ENCODE data around the gene COMMD4. TPM values are rescaled to one million over a fixed set of nuclear protein-coding genes. Genes with fewer than 3 reads are reported as not detected.

The COMMD4 gene
- total RNA-seq, 2 experiments from 2014 or later, result 67.1 to 72.3 TPM

DNA sequence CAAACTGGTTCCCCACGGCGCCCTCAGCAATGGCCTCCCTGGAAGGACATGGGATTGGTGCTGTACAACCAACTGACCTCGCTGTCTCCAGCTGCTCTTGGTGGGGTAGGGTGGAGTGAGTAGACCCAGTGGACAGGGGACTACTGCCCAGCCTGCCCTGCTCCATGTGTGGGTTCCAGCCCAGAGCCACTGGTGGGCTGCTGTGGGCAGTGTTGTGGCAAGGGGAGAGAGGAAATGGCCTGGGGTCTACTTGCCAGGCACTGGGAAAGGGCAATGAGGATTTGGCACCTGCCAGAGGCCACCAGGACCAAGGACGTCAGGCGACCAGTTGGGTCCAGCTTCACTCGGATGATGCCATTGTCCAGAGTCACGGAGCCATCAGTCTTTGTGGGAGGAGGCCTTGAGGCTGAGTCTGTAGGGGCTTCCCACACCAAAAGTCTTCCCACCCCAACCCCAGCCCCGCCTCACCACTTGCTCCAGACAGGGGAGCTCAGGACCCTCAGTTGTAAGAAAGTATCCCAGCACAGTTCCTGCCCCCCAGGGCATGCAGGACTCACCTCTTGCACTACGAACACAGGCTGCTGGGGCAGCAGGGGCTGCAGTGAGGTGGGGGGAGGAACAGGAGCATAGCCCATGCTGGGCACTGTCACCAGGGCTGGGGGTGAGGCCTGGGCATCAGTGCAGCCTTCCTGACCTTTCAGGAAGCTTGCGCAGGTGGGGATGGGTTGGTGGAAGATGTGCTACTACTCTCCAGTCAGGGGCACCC, 23.1 kb downstream of the COMMD4 start:
- H3K27me3 Mint-ChIP-seq, result no peaks in the 10 kb centered on the region
- TF ChIP-seq, protein P1, sequence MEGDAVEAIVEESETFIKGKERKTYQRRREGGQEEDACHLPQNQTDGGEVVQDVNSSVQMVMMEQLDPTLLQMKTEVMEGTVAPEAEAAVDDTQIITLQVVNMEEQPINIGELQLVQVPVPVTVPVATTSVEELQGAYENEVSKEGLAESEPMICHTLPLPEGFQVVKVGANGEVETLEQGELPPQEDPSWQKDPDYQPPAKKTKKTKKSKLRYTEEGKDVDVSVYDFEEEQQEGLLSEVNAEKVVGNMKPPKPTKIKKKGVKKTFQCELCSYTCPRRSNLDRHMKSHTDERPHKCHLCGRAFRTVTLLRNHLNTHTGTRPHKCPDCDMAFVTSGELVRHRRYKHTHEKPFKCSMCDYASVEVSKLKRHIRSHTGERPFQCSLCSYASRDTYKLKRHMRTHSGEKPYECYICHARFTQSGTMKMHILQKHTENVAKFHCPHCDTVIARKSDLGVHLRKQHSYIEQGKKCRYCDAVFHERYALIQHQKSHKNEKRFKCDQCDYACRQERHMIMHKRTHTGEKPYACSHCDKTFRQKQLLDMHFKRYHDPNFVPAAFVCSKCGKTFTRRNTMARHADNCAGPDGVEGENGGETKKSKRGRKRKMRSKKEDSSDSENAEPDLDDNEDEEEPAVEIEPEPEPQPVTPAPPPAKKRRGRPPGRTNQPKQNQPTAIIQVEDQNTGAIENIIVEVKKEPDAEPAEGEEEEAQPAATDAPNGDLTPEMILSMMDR (IDR thresholded peaks at IDR 0.05), result no peak
- no peak overlapping the region for H3K27ac Mint-ChIP-seq
- no peaks in the 10 kb centered on the region for H3K4me1 Mint-ChIP-seq (ENCODE audit: low read depth)
- no peak overlapping the region for H3K4me3 Mint-ChIP-seq
- ChIA-PET POLR2A (interaction anchor here (1.8 to 2.5 kb wide), 4 partner anchors 9 to 13 kb away, joined by 7 to 10 read pairs (median 8); partner anchors contain the start of genes MAN2C1 and NEIL1), CTCF (interaction anchor here (0.8 kb wide), 1 partner anchor 9 kb away, joined by 5 read pairs; the partner anchor contains the start of gene MAN2C1)
- H3K9me3 Mint-ChIP-seq, result no peaks in the 10 kb centered on the region
- H3K36me3 Mint-ChIP-seq (ENCODE audit: low read depth), result peaks cover 16% of the 10 kb centered on the region
- DNase-seq (no peak), ATAC-seq (no peak)
- intact Hi-C loops (cut with micrococcal nuclease), result no loop called here

DNA sequence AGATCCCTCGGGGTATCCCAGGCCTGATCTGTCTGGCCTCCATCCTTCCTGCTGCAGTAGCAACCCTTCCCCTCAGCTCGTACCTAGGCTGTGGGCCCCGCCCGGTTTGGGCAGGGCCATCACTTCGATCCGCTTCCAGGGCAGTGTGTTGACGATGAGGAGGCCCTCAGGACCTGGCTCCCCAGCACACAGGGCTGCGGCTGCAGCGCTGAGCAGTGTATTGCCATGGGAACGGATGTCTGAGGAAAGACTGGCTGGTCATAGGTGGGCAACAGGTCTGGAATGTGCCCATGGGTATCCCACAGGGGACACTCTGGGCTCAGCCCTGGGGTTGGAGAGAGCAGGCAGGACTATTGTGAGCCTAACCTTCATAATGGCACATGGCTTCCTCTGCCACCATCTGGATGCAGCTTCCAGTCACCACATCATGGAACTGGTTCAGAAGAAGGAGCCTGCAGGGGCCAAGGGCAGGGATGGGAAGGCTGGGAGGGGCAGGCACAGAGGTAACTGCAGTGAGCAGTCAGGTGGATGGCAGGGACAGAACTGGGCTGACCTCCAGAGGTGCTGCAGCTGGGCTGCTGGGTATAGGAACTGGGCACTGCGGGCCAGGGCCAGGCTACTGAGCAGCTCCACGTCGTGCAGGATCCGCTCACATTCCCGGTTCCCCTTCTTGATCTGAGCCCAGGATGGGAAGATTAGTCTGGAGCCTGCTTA, 23.8 kb downstream of the COMMD4 start:
- no peaks in the 10 kb centered on the region for H3K9me3 Mint-ChIP-seq
- ChIA-PET CTCF (interaction anchor here (0.8 kb wide), 1 partner anchor 8 kb away, joined by 5 read pairs; the partner anchor contains the start of gene MAN2C1), POLR2A (interaction anchor here (1.8 to 2.5 kb wide), 4 partner anchors 8 to 12 kb away, joined by 7 to 10 read pairs (median 8); partner anchors contain the start of genes MAN2C1 and NEIL1)
- no peak overlapping the region for H3K27ac Mint-ChIP-seq
- no peak overlapping the region for H3K4me3 Mint-ChIP-seq
- no peaks in the 10 kb centered on the region for H3K27me3 Mint-ChIP-seq
- intact Hi-C loops (cut with micrococcal nuclease), result loop anchor here (10.0 kb wide), 1 partner anchor 285 kb away; the partner anchor contains the start of genes IMP3 and SNX33
- TF ChIP-seq, protein P1 (IDR thresholded peaks at IDR 0.05), result no peak
- no peak for ATAC-seq
- peaks cover 20% of the 10 kb centered on the region for H3K36me3 Mint-ChIP-seq (ENCODE audit: low read depth)
- H3K4me1 Mint-ChIP-seq (ENCODE audit: low read depth), result no peaks in the 10 kb centered on the region
- DNase-seq, result no peak

DNA sequence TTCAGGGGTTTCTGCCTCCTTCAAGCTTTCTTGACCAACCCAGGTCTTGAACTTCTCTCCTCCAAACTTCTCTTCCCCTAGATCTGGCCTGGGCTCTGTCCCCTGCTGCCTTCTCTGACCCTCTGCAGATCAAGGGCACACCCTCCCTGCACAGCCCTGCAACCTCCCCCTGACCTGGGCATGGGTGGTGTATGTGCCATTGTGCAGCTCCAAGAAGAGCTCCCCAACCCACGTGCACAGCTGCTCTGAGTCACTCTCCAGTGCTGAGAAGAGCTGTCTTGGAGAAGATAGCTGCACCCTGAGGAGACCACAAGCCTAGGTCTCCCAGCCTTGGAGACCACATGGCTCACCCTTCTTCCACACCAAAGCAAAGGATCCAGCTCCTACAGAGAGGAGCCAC, 24.5 kb downstream of the COMMD4 start:
- peak; percentile 47 for ATAC-seq
- no peaks in the 10 kb centered on the region for H3K27me3 Mint-ChIP-seq
- no peak overlapping the region for H3K4me3 Mint-ChIP-seq
- DNase-seq, result no peak
- TF ChIP-seq, protein P1 (IDR thresholded peaks at IDR 0.05), result no peak
- intact Hi-C loops (cut with micrococcal nuclease), result loop anchor here (10.0 kb wide), 1 partner anchor 284 kb away; the partner anchor contains the start of genes IMP3 and SNX33
- no peaks in the 10 kb centered on the region for H3K4me1 Mint-ChIP-seq (ENCODE audit: low read depth)
- POLR2A ChIA-PET, result interaction anchor here (1.8 to 2.5 kb wide), 4 partner anchors 8 to 13 kb away, joined by 7 to 10 read pairs (median 8); partner anchors contain the start of genes MAN2C1 and NEIL1
- no peaks in the 10 kb centered on the region for H3K9me3 Mint-ChIP-seq
- H3K27ac Mint-ChIP-seq, result no peak overlapping the region
- CTCF ChIA-PET, result no interaction called here
- peaks cover 25% of the 10 kb centered on the region for H3K36me3 Mint-ChIP-seq (ENCODE audit: low read depth)

DNA sequence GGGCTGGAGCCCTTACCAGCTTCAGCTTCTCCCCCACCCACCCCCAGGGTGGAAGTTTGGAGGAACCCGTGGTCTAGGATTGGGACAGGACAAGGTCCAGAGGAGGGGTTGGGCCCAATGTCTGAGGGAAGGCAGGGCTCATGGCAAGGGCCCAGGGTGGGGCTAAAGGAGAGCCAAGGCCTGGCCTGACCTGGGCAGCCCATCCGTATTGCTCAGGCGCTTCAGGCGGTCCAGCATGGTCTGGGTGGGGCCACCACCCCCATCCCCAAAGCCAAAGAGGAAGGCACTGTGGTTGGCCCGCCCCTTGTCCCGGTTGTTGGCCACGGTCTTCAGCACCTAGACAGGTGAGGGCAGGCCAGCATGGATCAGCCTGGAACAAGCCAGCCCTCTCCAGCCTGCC, 25.0 kb downstream of the COMMD4 start:
- no peak overlapping the region for H3K27ac Mint-ChIP-seq
- H3K4me3 Mint-ChIP-seq, result no peak overlapping the region
- no peaks in the 10 kb centered on the region for H3K9me3 Mint-ChIP-seq
- DNase-seq (no peak), ATAC-seq (no peak)
- intact Hi-C loops (cut with micrococcal nuclease), result loop anchor here (10.0 kb wide), 1 partner anchor 284 kb away; the partner anchor contains the start of genes IMP3 and SNX33
- H3K4me1 Mint-ChIP-seq (ENCODE audit: low read depth), result no peaks in the 10 kb centered on the region
- POLR2A ChIA-PET, result interaction anchor here (1.9 to 2.5 kb wide), 2 partner anchors 11 to 13 kb away, joined by 7 to 9 read pairs; partner anchors contain the start of gene NEIL1
- peaks cover 25% of the 10 kb centered on the region for H3K36me3 Mint-ChIP-seq (ENCODE audit: low read depth)
- H3K27me3 Mint-ChIP-seq, result no peaks in the 10 kb centered on the region
- TF ChIP-seq, protein P1 (IDR thresholded peaks at IDR 0.05), result no peak
- CTCF ChIA-PET, result no interaction called here
